Activated CD4-positive, alpha-beta T cell treated with anti-CD3 and anti-CD28 coated beads for 24 hours (primary cell): Measurements from ENCODE around the gene WDR4.
"Not testable (repeated sequence)": the region's sequence is repeated elsewhere in the genome, so short reads cannot be mapped to it uniquely, and the experiment has no call there.

ENCODE experiments used
- DNase-seq, 2 donors: peaks; one replicate each; pipeline ENCODE4 v3.0.0-alpha.2; 2020; ENCODE audit warnings: low read depth in 2 of 2

Gene WDR4

DNA sequence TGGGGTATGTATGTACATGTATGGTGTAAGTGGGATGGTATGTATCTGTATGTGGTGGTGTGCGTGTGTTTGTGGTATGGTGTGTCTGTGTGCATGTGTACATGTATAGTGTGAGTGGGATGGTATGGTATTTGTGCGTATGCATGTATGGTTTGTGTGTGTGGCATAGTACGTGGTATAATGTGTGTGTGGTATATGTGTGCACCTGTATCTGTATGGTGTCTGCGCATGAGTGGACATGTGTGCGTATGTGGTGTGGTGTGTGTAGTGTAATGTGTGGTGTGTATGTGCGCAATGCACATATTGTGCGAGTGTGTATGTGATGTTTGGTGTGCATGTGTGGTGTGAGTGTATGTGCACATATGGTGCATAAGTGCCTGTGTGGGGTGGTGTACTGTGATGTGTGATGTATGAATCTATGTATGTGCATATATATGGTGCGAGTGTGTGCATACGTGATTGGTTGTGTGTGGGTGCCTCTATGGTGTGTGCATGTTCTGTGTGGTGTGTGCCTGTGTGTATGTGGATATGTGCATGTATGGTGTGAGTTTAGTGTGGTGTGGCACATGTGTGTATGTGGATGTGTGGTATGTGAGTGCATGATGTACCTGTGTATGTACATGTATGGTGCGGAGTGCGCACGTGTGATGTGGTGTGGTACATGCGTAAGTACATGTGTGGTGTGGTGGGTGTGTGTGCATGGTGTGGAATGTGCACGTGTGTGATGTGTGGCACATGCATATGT, 38.8 kb downstream of the WDR4 start:
- DNase-seq, result no peak

DNA sequence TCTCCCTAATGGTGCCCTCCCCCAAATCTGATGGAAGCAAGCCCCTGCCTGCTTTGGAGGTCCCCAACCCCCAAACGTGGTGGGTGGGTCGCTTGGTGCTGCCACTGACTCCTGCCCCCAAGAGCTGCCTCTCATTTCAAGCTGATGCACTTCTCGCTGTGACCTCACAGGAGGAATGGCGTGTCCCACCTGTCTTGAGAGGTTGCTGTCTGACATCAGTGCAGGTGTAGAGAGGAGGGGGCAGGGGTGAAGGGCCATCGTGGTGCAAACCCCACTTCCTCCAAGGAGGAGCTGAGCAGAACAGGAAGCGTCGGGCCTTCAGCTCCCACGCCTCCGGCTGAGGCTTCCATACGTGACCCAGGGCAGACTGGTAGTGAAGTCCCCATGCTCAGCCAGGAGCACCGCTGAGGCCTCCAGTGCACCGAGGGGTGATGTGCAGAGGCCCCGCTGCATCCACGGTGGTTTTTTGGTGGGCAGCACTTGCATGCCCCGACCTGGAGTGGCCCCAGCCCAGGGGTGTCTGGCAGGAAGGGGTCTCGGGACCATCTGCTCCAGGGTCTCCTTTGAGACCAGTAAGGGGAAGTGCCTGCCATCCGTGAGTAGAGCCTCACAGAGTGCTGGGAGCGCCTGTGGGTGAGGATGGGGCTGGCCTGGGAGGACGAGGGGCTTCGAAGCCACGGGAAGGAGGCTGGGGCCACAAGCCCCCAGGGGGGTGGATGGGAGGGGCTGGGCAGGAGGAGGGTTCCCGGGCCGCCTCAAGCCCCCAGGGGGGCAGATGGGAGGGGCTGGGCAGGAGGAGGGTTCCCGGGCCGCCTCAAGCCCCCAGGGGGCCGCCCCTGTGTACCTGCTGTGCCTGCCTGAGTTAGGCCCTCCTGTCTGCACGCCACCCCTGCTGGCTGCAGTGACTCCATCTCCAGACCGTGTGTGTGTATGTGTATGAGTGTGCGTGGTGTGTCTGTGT, 39.8 kb downstream of the WDR4 start:
- DNase-seq, result no peak

DNA sequence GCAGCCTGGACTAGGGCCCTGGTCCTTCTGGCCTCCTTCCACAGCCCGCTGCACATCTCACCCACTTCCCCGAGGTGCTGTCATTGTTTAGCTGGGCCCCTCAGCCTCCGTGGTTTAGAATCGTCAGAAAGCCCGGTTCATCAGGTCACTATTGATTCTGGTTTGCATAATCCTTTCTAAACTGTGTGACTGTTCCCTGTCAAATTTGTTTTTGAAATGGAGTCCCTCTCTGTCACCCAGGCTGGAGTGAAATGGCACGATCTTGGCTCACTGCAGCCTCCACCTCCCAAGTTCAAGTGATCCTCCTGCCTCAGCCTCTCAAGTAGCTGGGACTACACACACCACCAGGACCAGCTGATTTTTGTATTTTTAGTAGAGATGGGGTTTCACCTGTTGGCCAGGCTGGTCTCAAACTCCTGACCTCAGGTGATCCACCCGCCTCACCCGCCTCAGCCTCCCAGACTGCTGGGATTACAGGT, 41.1 kb downstream of the WDR4 start:
- not testable (repeated sequence) for DNase-seq

DNA sequence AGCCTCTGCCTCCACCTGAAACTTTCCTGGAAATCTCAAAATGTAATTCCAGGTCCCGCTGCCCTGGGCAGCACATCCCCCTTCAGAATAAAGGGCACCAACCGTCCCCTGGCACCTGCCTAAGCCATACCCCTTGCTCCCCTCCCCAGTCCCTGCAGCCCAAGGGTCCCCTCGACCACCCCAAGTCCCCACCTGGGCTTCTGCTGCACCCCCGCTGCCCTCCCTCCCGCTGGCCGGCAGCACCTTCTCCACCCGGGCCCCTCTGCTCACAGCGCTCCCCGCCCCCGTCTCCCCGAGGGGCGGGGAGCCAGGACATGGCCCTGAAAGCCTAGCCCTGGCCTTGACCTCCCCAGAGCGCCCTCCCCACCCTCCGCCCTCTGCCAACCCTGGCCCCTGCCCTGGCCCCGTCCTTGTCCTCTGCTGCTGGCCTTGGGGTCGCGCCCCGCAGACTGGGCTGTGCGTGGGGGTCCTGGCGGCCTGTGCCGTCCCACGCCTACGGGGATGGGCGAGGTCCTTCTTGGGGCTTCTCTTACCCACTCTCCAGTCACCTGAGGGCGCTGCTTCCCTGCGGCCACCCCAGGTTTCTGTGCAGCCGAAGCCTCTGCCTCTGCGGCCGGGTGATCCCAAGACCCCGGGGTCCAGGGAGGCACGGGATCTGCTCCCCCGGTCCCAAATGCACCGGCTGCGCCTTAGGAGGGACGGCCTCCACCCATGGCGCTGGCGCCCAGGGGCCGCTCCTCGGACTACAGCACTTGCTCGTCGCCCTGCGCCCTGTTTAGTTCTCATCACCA, 41.7 kb downstream of the WDR4 start:
- DNase-seq, result no peak

DNA sequence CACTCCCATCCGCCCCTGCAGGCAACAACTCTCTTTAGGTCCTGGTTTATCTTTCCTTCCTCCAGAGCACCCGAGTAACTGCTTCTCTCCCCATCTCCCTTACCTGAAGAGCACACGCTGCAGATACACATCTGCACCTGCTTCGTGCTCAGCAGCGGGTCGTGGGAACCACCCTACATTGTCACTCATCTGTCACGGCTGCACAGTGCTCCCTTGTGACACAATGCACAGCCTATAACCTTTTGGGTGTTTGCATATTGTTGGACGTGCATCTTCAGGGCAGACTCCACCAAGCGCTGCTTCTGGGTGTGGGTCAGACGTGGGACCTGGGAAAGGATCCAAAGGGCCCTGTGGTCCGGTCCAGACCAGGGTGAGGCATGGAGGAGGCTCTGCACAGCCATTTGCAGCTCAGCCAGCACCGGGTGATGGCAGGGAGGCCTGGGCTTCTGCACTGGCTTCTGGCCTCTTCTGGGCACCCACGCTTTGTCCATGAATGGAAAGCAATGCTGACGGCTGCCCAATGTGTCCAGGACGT, 42.5 kb downstream of the WDR4 start:
- DNase-seq, result no peak

DNA sequence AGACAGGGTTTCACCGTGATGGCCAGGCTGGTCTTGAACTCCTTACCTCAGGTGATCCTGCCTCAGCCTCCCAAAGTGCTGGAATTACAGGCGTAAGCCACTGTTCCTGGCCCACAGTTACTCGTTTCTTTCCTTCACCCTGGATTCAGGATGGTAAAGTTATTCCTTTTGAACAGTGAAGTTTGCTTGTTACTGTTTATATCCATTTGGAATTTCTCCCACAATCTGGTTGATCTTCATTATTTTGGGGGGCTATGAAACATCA, 43.0 kb downstream of the WDR4 start:
- DNase-seq, result no peak

DNA sequence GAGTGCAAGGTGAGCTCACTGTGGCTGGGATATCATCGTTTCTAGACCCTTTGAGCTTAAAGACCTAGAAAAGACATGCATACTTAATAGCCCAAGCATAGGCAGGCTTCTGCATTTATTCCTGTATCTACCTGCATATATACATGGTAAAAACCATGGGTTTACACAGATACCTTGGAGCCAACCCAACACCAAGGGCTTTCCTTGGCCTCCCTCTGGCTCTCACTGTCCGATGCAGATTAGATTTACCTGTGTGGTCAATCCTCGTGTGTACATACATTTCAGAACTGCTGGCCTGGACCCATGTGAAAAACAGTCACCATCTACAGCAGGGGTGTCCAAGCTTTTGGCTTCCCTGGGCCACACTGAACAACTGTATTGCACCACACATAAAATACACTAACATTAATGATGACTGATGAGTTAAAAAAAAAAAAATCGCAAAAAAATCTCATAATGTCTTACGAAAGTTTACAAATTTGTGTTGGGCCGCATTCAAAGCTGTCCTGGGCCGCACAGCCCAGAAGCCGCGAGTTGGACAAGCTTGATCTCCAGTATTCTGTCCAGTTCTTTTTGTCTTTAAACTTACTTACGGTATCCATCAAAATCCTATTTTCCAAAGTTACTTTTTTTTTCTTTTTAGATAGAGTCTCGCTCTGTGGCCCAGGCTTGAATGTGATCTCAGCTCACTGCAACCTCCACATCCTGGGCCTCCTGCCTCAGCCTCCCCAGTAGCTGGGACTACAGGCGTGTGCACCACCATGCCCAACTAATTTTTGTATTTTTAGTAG, 43.5 kb downstream of the WDR4 start:
- no peak for DNase-seq

DNA sequence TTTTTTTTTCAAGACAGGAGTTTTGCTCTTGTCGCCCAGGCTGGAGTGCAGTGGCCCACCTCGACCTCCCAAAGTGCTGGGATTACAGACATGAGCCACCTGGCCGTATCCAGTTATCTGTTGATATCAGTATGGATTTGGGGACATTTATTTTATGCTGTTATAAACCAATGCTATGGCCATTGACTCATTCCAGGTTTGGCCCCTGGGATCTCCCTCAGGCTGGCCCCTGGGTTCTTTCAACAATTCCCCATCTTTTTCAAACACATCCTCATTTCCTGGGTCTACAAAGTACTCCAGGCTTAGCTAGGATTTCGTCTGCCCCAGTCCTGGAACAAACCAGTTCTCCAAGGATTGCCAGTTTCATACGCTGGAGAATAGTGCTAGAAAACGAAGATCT, 44.1 kb downstream of the WDR4 start:
- no peak for DNase-seq

DNA sequence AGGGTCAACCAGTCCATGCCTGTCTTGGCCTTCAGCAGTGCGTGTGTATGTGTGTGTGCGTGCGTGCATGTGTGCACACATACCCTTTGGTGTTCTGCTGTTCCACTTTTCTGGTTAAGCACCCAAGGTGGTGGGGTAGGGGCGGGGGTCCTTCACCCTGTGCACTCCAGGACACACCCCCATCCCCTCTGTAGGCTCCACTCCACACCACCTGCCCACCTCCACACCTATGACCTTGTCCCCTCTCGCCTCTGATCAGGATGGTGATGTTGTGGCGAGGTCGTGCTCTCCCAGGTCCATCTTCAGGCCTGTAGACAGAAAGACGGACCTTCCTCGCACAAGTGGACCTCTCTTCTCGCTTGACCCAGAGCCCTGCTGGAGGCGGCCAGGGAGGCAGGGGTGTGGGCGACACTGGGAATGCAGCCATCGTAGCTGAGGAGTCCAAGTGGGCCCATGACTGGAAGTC, 44.6 kb downstream of the WDR4 start:
- DNase-seq, result no peak

DNA sequence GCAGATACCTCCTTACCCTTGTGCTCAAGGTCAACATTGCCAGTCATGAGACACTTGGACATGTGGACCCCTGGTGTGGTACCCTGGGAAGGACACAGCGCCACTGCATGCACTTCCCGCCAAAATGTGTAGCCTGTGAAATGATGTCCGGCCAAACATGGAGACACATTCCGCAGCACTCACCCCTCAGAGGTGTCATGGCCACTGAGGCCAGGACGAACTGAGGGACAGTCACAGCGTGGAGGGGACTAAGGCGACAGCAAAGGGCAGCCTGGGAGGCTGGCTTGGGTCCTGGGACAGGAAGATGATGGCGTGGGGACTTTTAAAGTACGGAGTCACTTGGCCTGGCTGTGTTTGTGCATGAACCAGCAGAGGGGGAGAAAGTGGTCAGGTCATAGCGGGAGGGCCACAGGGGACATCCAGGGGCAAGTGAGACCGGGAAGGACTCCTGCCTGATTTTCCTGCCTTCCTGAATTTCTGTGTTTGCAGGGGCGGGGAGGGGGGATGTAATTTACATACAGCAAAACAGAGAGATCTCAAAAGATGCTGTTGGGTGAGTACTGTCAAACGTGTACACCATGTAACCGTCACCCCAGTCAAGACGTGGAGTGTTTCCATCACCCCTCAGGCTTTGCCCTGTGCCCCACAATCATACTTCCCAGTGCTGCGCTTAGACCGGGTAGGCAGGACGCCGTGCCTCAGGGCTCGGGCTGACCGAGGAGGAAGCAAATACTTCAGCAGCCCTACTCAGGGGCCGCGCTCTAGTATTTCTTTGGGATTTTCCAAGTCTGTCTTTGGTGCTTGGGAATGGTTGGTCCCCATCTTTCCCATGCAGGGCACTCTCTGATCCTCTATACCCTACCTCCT, 45.2 kb downstream of the WDR4 start:
- DNase-seq, result no peak

DNA sequence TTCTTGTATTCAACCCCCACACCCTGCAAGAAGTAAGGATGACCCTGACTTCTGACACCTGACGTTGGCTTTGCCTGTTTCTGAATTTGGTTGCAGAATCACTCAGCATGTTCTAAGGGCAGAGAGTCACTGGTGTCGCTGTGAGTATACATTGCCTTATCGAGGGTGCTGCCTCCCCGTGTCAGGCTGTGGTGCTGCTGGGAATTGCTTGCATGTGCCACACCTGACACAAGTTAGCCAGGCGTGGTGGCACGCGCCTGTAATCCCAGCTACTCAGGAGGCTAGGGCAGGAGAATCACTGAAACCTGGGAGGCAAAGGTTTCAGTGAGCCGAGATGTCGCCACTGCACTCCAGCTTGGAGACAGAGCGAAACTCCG, 45.9 kb downstream of the WDR4 start:
- peak; percentile 40 to 41 for DNase-seq

DNA sequence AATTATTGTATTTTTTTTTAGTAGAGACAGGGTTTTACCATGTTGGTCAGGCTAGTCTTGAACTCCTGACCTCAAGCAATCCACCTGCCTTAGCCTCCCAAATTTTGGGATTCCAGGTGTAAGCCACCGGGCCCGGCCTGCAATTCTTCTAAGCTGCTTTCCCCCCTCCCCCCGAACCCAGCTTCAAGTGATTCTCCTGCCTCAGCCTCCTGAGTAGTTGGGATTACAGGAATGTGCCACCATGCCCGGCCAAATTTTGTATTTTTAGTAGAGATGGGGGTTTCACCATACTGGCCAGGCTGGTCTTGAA, 47.1 kb downstream of the WDR4 start:
- DNase-seq, result not testable (repeated sequence)

DNA sequence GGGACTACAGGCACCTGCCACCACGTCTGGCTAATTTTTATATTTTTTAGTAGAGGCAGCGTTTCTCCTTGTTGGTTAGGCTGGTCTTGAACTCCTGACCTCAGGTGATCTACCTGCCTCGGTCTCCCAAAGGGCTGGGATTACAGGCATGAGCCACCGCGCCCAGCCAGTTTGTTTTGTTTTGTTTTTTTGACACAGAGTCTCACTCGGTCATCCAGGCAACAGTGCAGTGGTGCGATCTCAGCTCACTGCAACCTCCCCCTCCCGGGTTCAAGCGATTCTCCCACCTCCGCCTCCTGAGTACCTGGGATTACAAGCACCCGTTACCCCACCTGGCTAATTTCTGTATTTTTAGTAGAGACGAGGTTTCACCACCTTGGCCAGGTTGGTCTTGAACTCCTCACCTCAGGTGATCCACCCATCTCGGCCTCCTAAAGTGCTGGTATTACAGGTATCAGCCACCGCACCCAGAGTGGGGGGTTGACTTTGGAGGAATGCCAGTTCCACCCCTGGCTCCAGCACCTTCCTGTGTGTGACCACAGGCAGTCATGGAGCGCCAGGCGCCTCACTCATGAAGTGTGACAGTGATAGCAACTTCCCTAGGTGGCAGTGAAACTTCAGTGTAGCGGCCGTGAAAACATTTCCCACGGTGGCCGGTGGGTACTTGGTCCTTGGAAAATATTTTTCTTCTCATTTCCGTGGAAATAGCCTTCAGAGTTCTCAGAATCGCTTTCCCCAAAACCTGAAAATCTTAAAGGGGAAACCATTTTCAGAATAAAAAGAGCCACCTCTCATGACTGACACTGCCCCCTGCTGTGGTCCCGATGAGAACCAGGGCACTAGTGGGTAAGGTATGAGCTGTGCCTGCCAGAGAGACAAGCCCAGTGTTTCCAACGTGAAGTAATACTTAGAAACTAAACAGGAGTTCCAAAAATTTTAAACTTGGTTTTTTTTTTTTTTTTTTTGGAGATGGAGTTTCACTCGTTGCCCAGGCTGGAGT, 48.6 kb downstream of the WDR4 start:
- no peak for DNase-seq

DNA sequence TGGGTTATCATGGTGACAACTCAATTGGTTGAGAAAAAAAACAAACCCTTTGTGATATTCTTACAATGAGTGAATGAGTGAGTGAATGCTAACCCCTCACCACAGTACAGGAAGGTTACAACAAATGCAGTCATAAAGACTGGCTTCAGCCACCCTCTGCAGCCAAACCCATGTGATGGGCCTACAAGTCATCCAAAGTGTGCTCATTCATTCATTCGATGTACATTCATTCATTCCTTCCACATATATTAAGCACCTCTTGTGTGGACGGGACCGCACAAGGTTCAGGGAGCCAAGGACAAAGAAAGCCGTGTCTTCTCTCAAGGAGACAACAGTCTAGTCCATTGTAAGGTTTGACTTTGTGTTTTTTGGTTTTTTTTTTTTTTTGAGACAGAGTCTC, 49.4 kb downstream of the WDR4 start:
- DNase-seq, result no peak

DNA sequence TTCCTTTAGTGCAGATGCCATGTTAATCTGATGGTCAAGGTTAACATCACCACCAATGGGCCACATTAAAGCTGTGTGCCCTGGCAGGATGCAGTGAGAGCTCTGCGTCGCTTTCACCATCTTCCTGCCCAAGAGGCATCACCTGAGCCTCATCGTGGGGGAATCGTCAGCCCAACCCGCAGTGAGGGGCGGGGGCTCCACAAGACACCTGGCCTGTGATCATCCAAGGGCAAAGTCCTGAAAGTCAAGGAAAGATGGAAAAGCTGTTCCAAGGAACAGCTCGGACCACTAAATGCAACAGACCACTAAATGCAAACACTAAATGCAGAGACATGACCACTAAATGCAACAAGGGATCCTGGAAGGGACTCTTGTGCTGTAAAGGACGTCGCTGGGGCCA, 49.9 kb downstream of the WDR4 start:
- DNase-seq, result no peak

DNA sequence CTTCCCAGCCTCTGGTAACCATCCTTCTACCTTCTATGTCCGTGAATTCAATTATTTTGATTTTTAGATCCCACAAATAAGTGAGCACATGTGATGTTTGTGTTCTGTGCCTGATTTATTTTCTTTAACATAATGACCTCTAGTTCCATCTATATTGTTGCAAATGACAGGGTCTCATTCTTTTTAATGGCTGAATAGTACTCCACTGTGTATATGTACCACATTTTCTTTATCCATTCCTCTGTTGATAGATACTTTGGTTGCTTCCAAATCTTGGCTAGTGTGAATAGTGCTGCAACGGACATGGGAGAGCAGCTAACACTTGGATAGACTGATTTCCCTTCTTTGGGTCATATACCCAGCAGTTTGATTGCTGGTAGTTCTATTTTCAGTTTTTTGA, 51.8 kb downstream of the WDR4 start:
- no peak for DNase-seq

DNA sequence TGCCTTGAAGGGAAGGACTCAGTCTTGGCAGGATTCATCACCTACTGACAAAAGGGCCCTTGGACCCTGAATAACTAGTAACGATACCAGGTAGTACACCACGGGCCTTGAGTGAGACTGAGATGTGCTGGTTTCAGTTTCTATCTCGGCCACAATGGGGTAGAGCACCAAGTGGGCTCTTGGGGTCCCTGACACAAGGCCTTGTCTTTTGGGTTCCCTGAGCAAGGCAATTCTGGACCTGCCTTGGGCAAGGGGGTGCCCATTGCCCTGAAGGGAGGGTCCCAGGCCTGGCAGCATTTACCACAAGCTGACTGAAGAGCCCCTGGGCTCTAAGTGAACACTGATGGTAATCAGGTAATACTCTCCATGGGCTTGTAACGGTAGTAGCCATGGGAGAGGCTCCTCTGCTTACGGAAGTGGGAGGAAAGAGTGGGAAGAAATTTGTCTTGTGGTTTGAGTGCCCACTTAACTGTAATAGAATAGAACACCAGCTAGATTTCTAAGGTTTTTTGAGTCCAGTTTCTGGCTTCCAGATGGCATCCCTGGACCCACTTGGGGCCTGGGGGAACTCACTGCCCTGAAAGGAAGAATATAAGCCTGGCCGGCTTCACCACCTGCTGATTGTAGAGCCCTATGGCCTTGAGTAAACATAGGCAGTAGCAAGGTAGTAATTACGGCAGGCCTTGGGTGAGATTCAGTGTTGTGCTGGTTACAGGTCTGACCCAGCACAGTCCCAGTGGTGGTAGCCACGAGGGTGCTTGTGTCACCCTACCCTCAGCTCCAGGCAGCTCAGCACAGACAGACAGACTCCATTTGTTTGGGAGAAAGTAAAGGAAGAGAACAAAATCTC, 58.5 kb downstream of the WDR4 start:
- no peak for DNase-seq
